GM18858 (cell line): ENCODE data around the gene CREB3L2.

Experiments
- ATAC-seq: cut with Tn5 transposase; IDR thresholded peaks from one replicate; pipeline ENCODE4 v1.9.1; 2021; ENCODE audit not compliant: unreplicated experiment

CREB3L2 gene

GRCh38 chr7:137878333-137878961 lies 123.4 kb downstream of the CREB3L2 start:
- no peak for ATAC-seq

- no peak for ATAC-seq
These were observed 124.7 kb downstream of the CREB3L2 start for GRCh38 chr7:137877027-137877675.

GRCh38 chr7:137875746-137876145 lies 126.1 kb downstream of the CREB3L2 start:
- ATAC-seq: no peak

GRCh38 chr7:137873979-137874777 lies 127.7 kb downstream of the CREB3L2 start:
- no peak for ATAC-seq

GRCh38 chr7:137873524-137873923 lies 128.4 kb downstream of the CREB3L2 start:
- peak; percentile 32 for ATAC-seq

- no peak for ATAC-seq
These were observed 130.5 kb downstream of the CREB3L2 start for GRCh38 chr7:137871170-137871915.

GRCh38 chr7:137870684-137871083 lies 131.2 kb downstream of the CREB3L2 start:
- no peak for ATAC-seq

GRCh38 chr7:137870078-137870477 lies 131.8 kb downstream of the CREB3L2 start:
- no peak for ATAC-seq

- no peak for ATAC-seq
These were observed 132.6 kb downstream of the CREB3L2 start for GRCh38 chr7:137869260-137869659.

- ATAC-seq: no peak
These were observed 134.6 kb downstream of the CREB3L2 start for GRCh38 chr7:137867289-137867688.

GRCh38 chr7:137865764-137866163 lies 136.1 kb downstream of the CREB3L2 start:
- no peak for ATAC-seq

GRCh38 chr7:137862964-137863363 lies 138.9 kb downstream of the CREB3L2 start:
- no peak for ATAC-seq

- ATAC-seq: no peak
These were observed 139.5 kb downstream of the CREB3L2 start for GRCh38 chr7:137862358-137862757.

- ATAC-seq: no peak
These were observed 141.3 kb downstream of the CREB3L2 start for GRCh38 chr7:137860542-137860941.

- no peak for ATAC-seq
These were observed 148.8 kb downstream of the CREB3L2 start for GRCh38 chr7:137853053-137853452.

- ATAC-seq: no peak
These were observed 149.8 kb downstream of the CREB3L2 start for GRCh38 chr7:137852108-137852507.

GRCh38 chr7:137850972-137851945 lies 150.6 kb downstream of the CREB3L2 start:
- ATAC-seq: no peak

GRCh38 chr7:137850571-137850970 lies 151.3 kb downstream of the CREB3L2 start:
- ATAC-seq: no peak

GRCh38 chr7:137848095-137848494 lies 153.8 kb downstream of the CREB3L2 start:
- no peak for ATAC-seq

- ATAC-seq: no peak
These were observed 154.3 kb downstream of the CREB3L2 start for GRCh38 chr7:137847568-137848050.
